ENCODE data around the gene NWD2. TPM values are rescaled to one million over a fixed set of nuclear protein-coding genes. Genes with fewer than 3 reads are reported as not detected.

NWD2 gene
- total and polyA plus RNA-seq, 3 donors from 2014 or later, result 0.12 to 0.63 (median 0.50) TPM

- H3K27me3 ChIP-seq, result no peaks in the 10 kb centered on the region
- TF ChIP-seq POLR2A (IDR thresholded peaks at IDR 0.05), result no peak
- TF ChIP-seq CTCF (IDR thresholded peaks at IDR 0.05), result no peak
- intact Hi-C loops (cut with DNase I; ENCODE audit: low total_unique reads), result no loop called here
Measured at GRCh38 chr4:37475776-37476175, 231.2 kb downstream of the NWD2 start.

GRCh38 chr4:37476256-37476655, 231.7 kb downstream of the NWD2 start:
- Histone ChIP-seq H3K27me3 (no peaks in the 10 kb centered on the region), H3K4me3 (no peak overlapping the region), H3K9me3 (no peaks in the 10 kb centered on the region), H3K36me3 (ENCODE audit: low read depth, missing control alignments) (no peaks in the 10 kb centered on the region), H3K4me1 (no peaks in the 10 kb centered on the region), H3K27ac (no peak overlapping the region)
- DNase-seq, result no peak
- intact Hi-C loops (cut with DNase I; ENCODE audit: low total_unique reads), result no loop called here
- TF ChIP-seq POLR2A (IDR thresholded peaks at IDR 0.05) (no peak), CTCF (IDR thresholded peaks at IDR 0.05) (no peak)

More at GRCh38 chr4:37475776-37476175, 231.2 kb downstream of the NWD2 start:
- Histone ChIP-seq H3K4me1 (no peaks in the 10 kb centered on the region), H3K36me3 (ENCODE audit: low read depth, missing control alignments) (no peaks in the 10 kb centered on the region), H3K4me3 (no peak overlapping the region), H3K27ac (no peak overlapping the region), H3K9me3 (no peaks in the 10 kb centered on the region)
- WGBS, 2 donors, result 80 to 85% methylated on average over 1 of the region's 1 CpG
- no peak for DNase-seq

- TF ChIP-seq POLR2A (IDR thresholded peaks at IDR 0.05) (no peak), CTCF (IDR thresholded peaks at IDR 0.05) (no peak)
- intact Hi-C loops (cut with DNase I; ENCODE audit: low total_unique reads), result no loop called here
- Histone ChIP-seq H3K4me3 (no peak overlapping the region), H3K9me3 (no peaks in the 10 kb centered on the region), H3K27ac (no peak overlapping the region), H3K27me3 (no peaks in the 10 kb centered on the region), H3K4me1 (no peaks in the 10 kb centered on the region), H3K36me3 (ENCODE audit: low read depth, missing control alignments) (no peaks in the 10 kb centered on the region)
- WGBS, 2 donors, result 87 to 95% methylated on average over 2 of the region's 2 CpGs
- no peak for DNase-seq
Measured at GRCh38 chr4:37476691-37477090, 232.1 kb downstream of the NWD2 start.

- no peak overlapping the region for H3K27ac ChIP-seq
- TF ChIP-seq POLR2A (IDR thresholded peaks at IDR 0.05), result no peak
- TF ChIP-seq CTCF (IDR thresholded peaks at IDR 0.05), result no peak
- WGBS, 2 donors, result 90 to 95% methylated on average over 3 of the region's 3 CpGs
- no peak for DNase-seq
- no peaks in the 10 kb centered on the region for H3K9me3 ChIP-seq
- H3K4me1 ChIP-seq, result no peaks in the 10 kb centered on the region
- H3K36me3 ChIP-seq (ENCODE audit: low read depth, missing control alignments), result no peaks in the 10 kb centered on the region
- intact Hi-C loops (cut with DNase I; ENCODE audit: low total_unique reads), result no loop called here
- H3K27me3 ChIP-seq, result no peaks in the 10 kb centered on the region
- no peak overlapping the region for H3K4me3 ChIP-seq
Measured at GRCh38 chr4:37477126-37477525, 232.6 kb downstream of the NWD2 start.

- H3K9me3 ChIP-seq, result no peaks in the 10 kb centered on the region
- no peak for DNase-seq
- no peaks in the 10 kb centered on the region for H3K27me3 ChIP-seq
- H3K4me3 ChIP-seq, result no peak overlapping the region
- no peak for TF ChIP-seq CTCF (IDR thresholded peaks at IDR 0.05)
- TF ChIP-seq POLR2A (IDR thresholded peaks at IDR 0.05), result no peak
- H3K4me1 ChIP-seq, result no peaks in the 10 kb centered on the region
- WGBS, 2 donors, result 85 to 91% methylated on average over 6 of the region's 6 CpGs
- intact Hi-C loops (cut with DNase I; ENCODE audit: low total_unique reads), result no loop called here
- no peak overlapping the region for H3K27ac ChIP-seq
- no peaks in the 10 kb centered on the region for H3K36me3 ChIP-seq (ENCODE audit: low read depth, missing control alignments)
Measured at GRCh38 chr4:37478151-37478550, 233.6 kb downstream of the NWD2 start.

Data from testis (tissue), 3 donors.